Measurements from ENCODE around the gene POU6F2. TPM values are rescaled to one million over a fixed set of nuclear protein-coding genes. Genes with fewer than 3 reads are reported as not detected.

The POU6F2 gene
- total RNA-seq, 1 experiment from 2014 or later = 2.9 TPM

- no peak for TF ChIP-seq PRDM15 (CRISPR knock-in tag; IDR thresholded peaks at IDR 0.05)
- TF ChIP-seq SMAD3 (CRISPR knock-in tag; IDR thresholded peaks at IDR 0.05; ENCODE audit: borderline replicate concordance) = no peak
- TF ChIP-seq GTF2I (CRISPR knock-in tag; conservative IDR thresholded peaks at IDR 0.05) = no peak
- no peak for TF ChIP-seq MXD4 (CRISPR knock-in tag; IDR thresholded peaks at IDR 0.05; ENCODE audit: borderline replicate concordance)
- TF ChIP-seq CREB1 (CRISPR knock-in tag; IDR thresholded peaks at IDR 0.05) = no peak
These were observed 65.0 kb downstream of the POU6F2 start (continued) for GRCh38 chr7:39042670-39043069.

GRCh38 chr7:39043531-39043930, 65.8 kb downstream of the POU6F2 start:
- Mint-ChIP-seq H3K27me3 (ENCODE audit: low read depth) (no peaks in the 10 kb centered on the region), H3K36me3 (no peaks in the 10 kb centered on the region), H3K27ac (no peak overlapping the region), H3K9me3 (peaks cover 3% of the 10 kb centered on the region; the same call in 1 of the 2 replicates), H3K4me3 (no peak overlapping the region), H3K4me1 (peaks cover 22% of the 10 kb centered on the region)
- ChIA-PET POLR2A (no interaction called here), CTCF (no interaction called here)
- ATAC-seq = no peak
- TF ChIP-seq FOXK1 (CRISPR knock-in tag; IDR thresholded peaks at IDR 0.05) = no peak
- no peak for TF ChIP-seq MAX (CRISPR knock-in tag; IDR thresholded peaks at IDR 0.05)
- 0 out of 2 replicates have a peak, but pooled peaks have one; percentile 44 for TF ChIP-seq PRDM15 (CRISPR knock-in tag; IDR thresholded peaks at IDR 0.05)
- no peak for DNase-seq (ENCODE audit: low spot score)

- Mint-ChIP-seq H3K27me3 (ENCODE audit: low read depth) (no peaks in the 10 kb centered on the region), H3K4me3 (no peak overlapping the region), H3K9me3 (peaks cover 6% of the 10 kb centered on the region; the same call in 1 of the 2 replicates), H3K4me1 (peaks cover 22% of the 10 kb centered on the region), H3K36me3 (no peaks in the 10 kb centered on the region), H3K27ac (no peak overlapping the region)
- CTCF ChIA-PET = no interaction called here
- POLR2A ChIA-PET = no interaction called here
- DNase-seq (ENCODE audit: low spot score) = no peak
- no peak for ATAC-seq
- TF ChIP-seq SMAD4 (CRISPR knock-in tag; IDR thresholded peaks at IDR 0.05) = no peak
- no peak for TF ChIP-seq RELA (CRISPR knock-in tag; IDR thresholded peaks at IDR 0.05; ENCODE audit: borderline replicate concordance)
- no peak for TF ChIP-seq FOXP4 (CRISPR knock-in tag; IDR thresholded peaks at IDR 0.05)
- no peak for TF ChIP-seq AFF4 (CRISPR knock-in tag; IDR thresholded peaks at IDR 0.05; ENCODE audit: borderline replicate concordance)
- TF ChIP-seq E2F1 (CRISPR knock-in tag; IDR thresholded peaks at IDR 0.05) = no peak
- no peak for TF ChIP-seq ZNF138 (CRISPR knock-in tag; conservative IDR thresholded peaks at IDR 0.05)
- no peak for TF ChIP-seq ZMAT4 (CRISPR knock-in tag; IDR thresholded peaks at IDR 0.05)
- TF ChIP-seq CREB1 (CRISPR knock-in tag; IDR thresholded peaks at IDR 0.05) = no peak
- TF ChIP-seq ZNF425 (CRISPR knock-in tag; conservative IDR thresholded peaks at IDR 0.05) = no peak
These were observed 66.8 kb downstream of the POU6F2 start for GRCh38 chr7:39044489-39044888.
